Mesodermal cell (in vitro differentiated cells): ENCODE data around the gene CCDC88C.

Experiments
- H3K27ac ChIP-seq: 2 replicates; pipeline ENCODE4 v1.7.0; 2013; ENCODE audit warnings: mild to moderate bottlenecking, low read depth, low read length, moderate library complexity; ENCODE audit not compliant: severe bottlenecking
- H3K36me3 ChIP-seq: 2 replicates; pipeline ENCODE4 v1.7.1; 2013; ENCODE audit warnings: mild to moderate bottlenecking, low read length, moderate library complexity; ENCODE audit not compliant: control insufficient read depth, insufficient read depth
- H3K4me1 ChIP-seq: one replicate; pipeline ENCODE4 v1.7.1; 2013; ENCODE audit warnings: mild to moderate bottlenecking, low read length; ENCODE audit not compliant: insufficient read depth, control insufficient read depth, poor library complexity, severe bottlenecking
- H3K4me3 ChIP-seq: 2 replicates; pipeline ENCODE4 v1.7.0; 2013; ENCODE audit warnings: low read length, control low read depth, mild to moderate bottlenecking; ENCODE audit not compliant: insufficient read depth, poor library complexity, severe bottlenecking; ENCODE audit errors: extremely low read depth
- H3K9me3 ChIP-seq: 2 replicates; pipeline ENCODE4 v1.7.1; 2013; ENCODE audit warnings: mild to moderate bottlenecking, low read length, moderate library complexity; ENCODE audit not compliant: control insufficient read depth
- WGBS, 2 experiments: methylation state at CpG; one replicate each; pipeline ENCODE4 v1.1.5; 2013; ENCODE audit warnings: missing lambda C conversion rate in 2 of 2; ENCODE audit not compliant: insufficient coverage in 2 of 2; 5-methylcytosine and 5-hydroxymethylcytosine counted together

Gene CCDC88C

GRCh38 chr14:91387169-91387835 is 30.3 kb downstream of the CCDC88C start:
- no peak overlapping the region for H3K4me3 ChIP-seq

GRCh38 chr14:91385697-91386096 is 31.9 kb downstream of the CCDC88C start:
- Histone ChIP-seq H3K27ac (no peak overlapping the region), H3K4me1 (peaks cover 11% of the 10 kb centered on the region), H3K4me3 (no peak overlapping the region), H3K36me3 (no peaks in the 10 kb centered on the region), H3K9me3 (no peaks in the 10 kb centered on the region)

More at GRCh38 chr14:91387169-91387835, 30.3 kb downstream of the CCDC88C start:
- Histone ChIP-seq H3K27ac (no peak overlapping the region), H3K36me3 (no peaks in the 10 kb centered on the region), H3K9me3 (no peaks in the 10 kb centered on the region), H3K4me1 (peaks cover 11% of the 10 kb centered on the region)
- 90 to 92% methylated on average over 16 to 18 of the region's 19 CpGs for WGBS, 2 experiments

DNA sequence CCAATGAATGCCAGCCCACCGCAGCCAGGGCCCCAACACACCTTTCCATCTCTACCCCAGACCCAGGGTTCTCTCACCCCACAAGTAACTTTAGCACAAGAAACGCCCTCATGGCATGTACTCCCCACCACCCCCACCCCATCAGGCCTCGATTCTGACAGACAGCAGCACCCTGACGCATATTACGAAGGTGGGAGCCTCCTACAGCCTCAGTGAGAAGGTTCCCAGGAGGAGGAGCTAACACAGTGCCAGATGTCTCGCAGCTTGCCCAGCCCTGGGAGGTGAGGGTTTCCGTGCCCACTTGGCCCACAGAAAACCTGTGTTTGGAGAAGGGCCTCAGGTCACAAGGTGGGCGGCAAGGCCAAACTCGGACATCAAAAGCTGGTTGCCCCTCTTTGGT is 32.4 kb downstream of the CCDC88C start:
- 93 to 96% methylated on average over 5 to 8 of the region's 9 CpGs for WGBS, 2 experiments
- Histone ChIP-seq H3K27ac (no peak overlapping the region), H3K4me3 (no peak overlapping the region), H3K9me3 (no peaks in the 10 kb centered on the region), H3K4me1 (peaks cover 11% of the 10 kb centered on the region), H3K36me3 (no peaks in the 10 kb centered on the region)

GRCh38 chr14:91383439-91383838 is 34.2 kb downstream of the CCDC88C start:
- H3K4me1 ChIP-seq: peaks cover 8% of the 10 kb centered on the region
- H3K4me3 ChIP-seq: no peak overlapping the region
- H3K9me3 ChIP-seq: no peaks in the 10 kb centered on the region
- WGBS, 2 experiments: 77 to 91% methylated on average over 4 to 6 of the region's 7 CpGs
- H3K36me3 ChIP-seq: no peaks in the 10 kb centered on the region
- no peak overlapping the region for H3K27ac ChIP-seq

DNA sequence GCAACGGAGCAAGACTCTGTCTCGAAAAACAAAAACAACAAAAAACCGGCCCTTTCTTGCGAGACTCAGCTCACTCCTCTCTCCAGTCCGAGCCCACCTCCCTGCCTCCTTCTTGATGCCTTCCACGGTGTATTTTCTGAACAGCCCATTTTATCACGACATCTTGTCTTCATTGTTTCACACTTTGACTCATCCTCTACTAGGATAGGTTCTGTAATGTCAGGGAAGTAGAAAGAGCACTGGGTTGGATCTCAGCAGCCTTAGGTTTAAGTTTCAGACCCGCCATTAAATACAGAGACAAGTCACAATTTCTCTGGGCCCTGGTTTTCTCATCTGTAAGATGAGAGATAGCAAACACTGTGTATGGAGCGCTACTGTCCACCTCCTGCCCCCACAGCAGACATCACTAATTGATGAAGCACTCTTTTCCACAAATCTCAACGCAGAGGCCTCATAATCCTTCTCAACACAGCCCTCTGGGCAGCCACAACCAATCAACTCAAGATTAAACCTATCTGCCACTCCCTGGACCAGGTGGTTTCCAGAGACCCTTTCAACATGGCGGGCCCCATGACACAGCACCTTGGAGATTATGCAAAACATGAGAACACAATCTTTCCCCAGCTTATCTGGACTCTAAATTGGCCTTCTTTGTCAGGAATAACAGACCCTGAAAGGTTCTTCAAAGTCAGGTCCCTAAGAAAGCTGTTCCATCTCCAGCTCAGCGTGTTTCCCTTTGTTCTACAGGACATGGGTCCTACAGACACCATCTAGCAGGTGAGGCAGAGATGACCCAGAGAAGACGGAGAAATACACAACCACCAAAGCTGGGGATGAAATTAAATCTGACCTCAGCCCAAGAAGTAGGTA is 35.6 kb downstream of the CCDC88C start:
- H3K27ac ChIP-seq: no peak overlapping the region
- H3K36me3 ChIP-seq: no peaks in the 10 kb centered on the region
- H3K4me1 ChIP-seq: peaks cover 6% of the 10 kb centered on the region
- WGBS, 2 experiments: 94 to 95% methylated on average over 8 to 10 of the region's 13 CpGs
- no peaks in the 10 kb centered on the region for H3K9me3 ChIP-seq
- H3K4me3 ChIP-seq: no peak overlapping the region

- WGBS, 2 experiments: 60 to 85% methylated on average over 1 to 5 of the region's 11 CpGs
- no peak overlapping the region for H3K27ac ChIP-seq
These were observed 36.8 kb downstream of the CCDC88C start for GRCh38 chr14:91380610-91381371.

DNA sequence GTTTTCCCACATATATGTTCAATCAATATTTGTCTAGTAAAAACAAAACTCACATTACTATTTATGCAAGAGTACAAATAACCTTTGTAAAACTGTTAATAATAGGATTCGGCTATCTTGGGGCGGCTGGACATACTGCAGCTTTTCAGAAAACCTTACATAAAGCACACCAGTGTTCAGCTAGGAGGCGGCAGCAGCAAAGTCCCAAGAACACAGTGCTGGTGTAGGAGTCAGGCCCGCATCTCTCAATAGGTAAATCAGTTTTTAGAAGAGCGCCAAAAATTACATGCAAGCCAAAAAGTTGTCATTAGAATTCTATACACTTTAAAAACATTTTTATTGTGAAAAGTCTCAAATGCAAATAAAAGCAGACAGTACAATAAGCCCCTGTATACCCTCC is 37.5 kb downstream of the CCDC88C start:
- Histone ChIP-seq H3K36me3 (no peaks in the 10 kb centered on the region), H3K4me1 (peaks cover 6% of the 10 kb centered on the region), H3K4me3 (no peak overlapping the region), H3K27ac (no peak overlapping the region), H3K9me3 (no peaks in the 10 kb centered on the region)
- WGBS, 2 experiments: 94% methylated on average over 3 of the region's 5 CpGs; no CpG with 5 or more reads in 1 of the 2 experiments

More at GRCh38 chr14:91380610-91381371, 36.8 kb downstream of the CCDC88C start:
- H3K4me3 ChIP-seq: no peak overlapping the region
- H3K4me1 ChIP-seq: peaks cover 6% of the 10 kb centered on the region
- H3K9me3 ChIP-seq: no peaks in the 10 kb centered on the region
- H3K36me3 ChIP-seq: no peaks in the 10 kb centered on the region

GRCh38 chr14:91379579-91379932 is 38.1 kb downstream of the CCDC88C start:
- H3K4me3 ChIP-seq: no peak overlapping the region
- no peak overlapping the region for H3K27ac ChIP-seq
- 92 to 97% methylated on average over 8 to 13 of the region's 13 CpGs for WGBS, 2 experiments
- H3K4me1 ChIP-seq: peaks cover 6% of the 10 kb centered on the region
- no peaks in the 10 kb centered on the region for H3K9me3 ChIP-seq
- no peaks in the 10 kb centered on the region for H3K36me3 ChIP-seq

DNA sequence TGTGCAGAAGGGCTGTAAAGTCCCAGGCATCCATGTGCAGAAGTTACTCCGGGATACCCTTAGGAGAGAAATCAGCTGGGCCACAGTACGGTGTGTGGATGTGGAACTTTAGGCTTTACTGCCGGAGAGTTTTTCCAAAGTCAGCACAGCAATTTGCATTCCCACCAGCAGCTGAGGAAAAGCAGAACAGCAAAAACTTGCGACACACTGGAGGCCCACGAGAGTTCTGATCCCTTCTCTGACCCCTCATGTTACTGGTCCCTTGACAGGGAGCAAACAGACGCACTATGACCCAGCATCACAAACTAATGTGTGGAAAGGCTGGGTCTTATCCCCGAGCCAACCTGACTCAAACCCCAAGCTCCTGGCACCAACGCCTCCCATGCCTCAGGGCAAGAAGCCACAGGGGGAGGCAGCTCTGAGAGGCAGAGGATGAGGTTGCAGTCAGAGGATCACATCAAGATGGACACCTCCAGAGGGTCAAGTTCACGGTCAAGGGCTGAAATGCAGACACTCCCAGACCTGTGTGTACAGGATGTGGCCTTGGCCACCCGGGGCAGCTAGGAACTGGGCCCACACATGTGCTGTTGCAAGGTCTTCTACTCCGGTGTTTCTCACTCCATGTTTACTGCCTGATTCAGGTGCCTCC is 38.6 kb downstream of the CCDC88C start:
- Histone ChIP-seq H3K4me1 (peaks cover 6% of the 10 kb centered on the region), H3K4me3 (no peak overlapping the region), H3K36me3 (no peaks in the 10 kb centered on the region), H3K9me3 (no peaks in the 10 kb centered on the region), H3K27ac (no peak overlapping the region)
- WGBS, 2 experiments: 89 to 96% methylated on average over 10 of the region's 11 CpGs
